GM20431 (cell line): ENCODE measurements around the gene RDH8.

Experiments
- in situ Hi-C: fragments of 300-500 bp; cut with MseI, MboI; formaldehyde crosslinking; loops from one replicate; pipeline ENCODE4 v1.15.0; 2020; ENCODE audit warnings: low sequenced_read_pairs; ENCODE audit not compliant: unreplicated experiment

Gene RDH8

GRCh38 chr19:10027158-10027997, 14.1 kb downstream of the RDH8 start:
- in situ Hi-C loops: no loop called here

DNA sequence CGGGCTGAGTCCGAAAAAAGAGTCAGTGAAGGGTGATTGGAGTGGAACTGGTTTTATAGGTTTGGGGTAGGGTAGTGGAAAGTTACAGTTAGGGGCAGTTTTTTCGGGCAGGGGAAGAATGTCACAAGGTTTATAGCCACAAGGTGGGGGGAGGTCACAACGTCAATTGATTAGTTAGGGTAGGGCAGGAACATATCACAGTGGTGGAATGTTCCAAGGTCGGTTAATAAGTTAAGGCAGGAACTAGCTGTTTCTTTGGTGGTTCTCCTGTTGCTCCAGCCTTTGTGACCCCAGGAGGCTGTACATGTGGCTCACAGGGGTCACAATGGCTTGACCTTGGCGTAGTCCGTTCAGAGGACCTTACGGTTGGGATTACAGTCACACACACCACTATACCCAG, 20.3 kb downstream of the RDH8 start:
- in situ Hi-C loops: no loop called here

DNA sequence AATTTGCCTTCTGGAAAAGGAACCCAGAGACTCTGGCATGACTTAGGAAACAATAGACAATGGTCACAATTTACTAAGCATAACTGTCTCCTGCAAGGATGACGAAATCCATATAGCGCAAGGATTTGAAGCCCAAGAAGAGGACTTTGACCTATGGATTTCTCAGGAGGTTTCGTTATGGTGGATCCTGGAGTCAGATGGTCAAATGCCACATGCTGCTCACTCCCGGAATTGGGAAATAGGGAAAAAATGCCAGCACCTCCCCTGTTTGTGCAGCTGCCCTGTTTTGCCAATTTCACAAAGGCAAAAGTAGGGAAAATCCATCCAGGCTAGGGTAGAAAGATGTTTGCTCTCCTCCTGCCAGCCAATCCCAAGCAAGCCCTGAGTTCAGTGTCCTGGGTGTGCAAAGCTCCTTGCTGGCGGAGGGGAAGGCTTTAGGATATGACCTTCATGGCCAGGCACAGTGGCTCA, 23.4 kb downstream of the RDH8 start:
- in situ Hi-C loops: no loop called here

DNA sequence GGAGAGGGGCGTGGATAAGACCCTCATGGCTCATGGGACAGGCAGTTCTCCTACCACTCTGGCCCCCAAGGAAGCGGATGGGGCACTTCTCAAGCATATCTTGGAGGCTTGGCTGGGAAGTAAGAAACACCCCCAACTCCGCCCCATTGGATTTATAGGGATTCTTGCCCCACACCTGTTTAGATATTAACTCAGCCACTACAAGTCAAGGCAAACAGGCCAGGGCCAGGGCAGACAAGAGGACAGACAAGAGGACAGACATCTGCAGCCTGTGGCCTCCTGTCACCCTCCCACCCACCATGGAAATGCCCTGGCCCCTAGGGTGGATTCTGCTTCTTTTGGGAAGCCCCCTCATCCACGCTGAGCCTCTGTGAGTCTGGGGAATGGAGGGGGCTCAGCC, 24.1 kb downstream of the RDH8 start:
- in situ Hi-C loops: no loop called here

DNA sequence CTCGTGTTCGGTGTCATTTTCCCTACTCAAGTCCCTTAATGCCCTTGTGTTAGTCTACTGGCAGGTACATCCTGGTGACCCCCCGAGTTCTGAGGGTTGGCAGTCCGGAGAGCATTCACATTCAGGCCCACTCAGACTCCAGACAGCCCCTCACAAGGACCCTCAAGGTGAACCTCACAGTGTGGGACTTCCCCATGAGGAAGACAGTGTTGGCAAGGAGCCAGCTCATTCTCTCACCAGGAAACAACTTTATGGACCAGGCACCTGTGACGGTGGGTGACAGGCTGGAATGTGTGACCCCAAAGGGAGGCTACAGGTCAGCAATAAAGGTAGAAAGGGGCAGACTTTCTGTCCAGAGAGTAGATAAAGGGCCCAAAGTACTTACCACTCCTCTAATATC, 24.5 kb downstream of the RDH8 start:
- in situ Hi-C loops: no loop called here

GRCh38 chr19:10043286-10043927, 30.1 kb downstream of the RDH8 start:
- in situ Hi-C loops: no loop called here

DNA sequence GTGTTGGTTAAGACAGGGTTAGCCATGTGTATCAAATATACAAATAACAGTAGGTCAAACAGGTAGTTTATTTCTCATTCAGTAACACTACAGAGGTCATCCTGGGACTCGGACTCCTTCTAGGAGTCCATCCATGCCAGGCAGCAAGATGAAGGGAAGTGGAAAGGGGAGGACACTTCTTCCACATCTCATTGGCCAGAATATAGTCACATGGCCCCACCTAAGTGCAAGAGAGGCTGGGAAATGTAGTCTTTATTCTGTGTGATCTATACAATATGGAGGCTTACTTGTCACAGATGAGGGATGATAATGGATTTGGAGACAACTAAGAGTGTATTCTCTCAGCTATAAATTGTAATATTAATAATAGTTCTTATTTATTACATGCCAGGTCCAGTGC, 31.1 kb downstream of the RDH8 start:
- in situ Hi-C loops: no loop called here

GRCh38 chr19:10045371-10045770, 32.1 kb downstream of the RDH8 start:
- in situ Hi-C loops: no loop called here

- in situ Hi-C loops: no loop called here
Measured at GRCh38 chr19:10049626-10050025, 36.3 kb downstream of the RDH8 start.

DNA sequence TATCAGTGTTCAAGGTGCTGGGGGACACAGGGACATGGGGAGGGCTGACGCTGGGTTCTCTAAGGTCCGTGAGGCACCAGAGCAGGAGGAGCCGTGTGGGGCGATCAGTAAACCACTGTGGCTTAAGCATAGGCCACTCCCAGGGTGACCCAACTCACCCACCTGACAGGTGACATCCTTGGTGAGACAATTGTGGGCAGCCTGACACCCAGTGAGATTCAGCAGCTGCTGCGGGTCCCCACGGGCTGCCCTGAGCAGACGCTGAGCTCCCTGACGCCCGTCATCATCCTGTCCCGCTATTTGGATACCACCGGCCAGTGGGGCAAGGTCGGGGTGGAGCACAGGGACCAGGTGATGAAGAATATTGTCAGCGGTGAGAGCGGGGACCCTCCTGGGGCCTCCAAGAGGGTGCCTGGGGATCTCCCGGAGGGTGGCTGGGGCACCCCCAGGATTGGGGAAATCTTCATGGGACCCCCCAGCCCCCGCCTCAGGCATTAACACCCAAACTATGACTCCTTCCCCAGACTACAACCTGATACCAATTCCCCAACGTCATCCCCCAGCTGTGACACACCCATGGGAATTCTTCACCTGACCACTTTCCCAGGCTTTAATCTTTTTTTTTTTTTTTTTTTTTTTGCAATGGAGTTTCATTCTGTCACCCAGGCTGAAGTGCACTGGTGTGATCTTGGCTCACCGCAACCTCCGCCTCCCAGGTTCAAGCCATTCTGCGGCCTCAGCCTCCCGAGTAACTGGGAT, 39.5 kb downstream of the RDH8 start:
- in situ Hi-C loops: no loop called here

- in situ Hi-C loops: no loop called here
Measured at GRCh38 chr19:10061717-10062310, 48.5 kb downstream of the RDH8 start.

DNA sequence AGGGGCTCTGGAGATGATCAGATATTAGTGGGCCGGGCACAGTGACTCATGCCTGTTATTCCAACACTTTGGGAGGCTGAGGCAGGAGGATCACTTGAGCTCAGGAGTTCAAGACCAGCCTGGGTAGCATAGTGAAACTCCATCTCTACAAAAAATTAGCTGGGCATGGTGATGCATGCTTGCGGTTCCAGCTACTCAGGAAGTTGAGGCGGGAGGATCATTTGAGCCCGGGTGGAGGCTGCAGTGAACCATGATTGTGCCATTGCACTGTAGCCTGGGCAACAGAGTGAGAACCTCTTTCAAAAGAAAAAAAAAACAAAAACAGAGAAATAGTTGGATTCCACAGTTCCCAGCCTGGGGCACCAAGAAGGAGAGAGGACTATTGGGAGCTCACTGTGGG, 54.9 kb downstream of the RDH8 start:
- in situ Hi-C loops: no loop called here

- in situ Hi-C loops: no loop called here
Measured at GRCh38 chr19:10069046-10069445, 55.8 kb downstream of the RDH8 start.

DNA sequence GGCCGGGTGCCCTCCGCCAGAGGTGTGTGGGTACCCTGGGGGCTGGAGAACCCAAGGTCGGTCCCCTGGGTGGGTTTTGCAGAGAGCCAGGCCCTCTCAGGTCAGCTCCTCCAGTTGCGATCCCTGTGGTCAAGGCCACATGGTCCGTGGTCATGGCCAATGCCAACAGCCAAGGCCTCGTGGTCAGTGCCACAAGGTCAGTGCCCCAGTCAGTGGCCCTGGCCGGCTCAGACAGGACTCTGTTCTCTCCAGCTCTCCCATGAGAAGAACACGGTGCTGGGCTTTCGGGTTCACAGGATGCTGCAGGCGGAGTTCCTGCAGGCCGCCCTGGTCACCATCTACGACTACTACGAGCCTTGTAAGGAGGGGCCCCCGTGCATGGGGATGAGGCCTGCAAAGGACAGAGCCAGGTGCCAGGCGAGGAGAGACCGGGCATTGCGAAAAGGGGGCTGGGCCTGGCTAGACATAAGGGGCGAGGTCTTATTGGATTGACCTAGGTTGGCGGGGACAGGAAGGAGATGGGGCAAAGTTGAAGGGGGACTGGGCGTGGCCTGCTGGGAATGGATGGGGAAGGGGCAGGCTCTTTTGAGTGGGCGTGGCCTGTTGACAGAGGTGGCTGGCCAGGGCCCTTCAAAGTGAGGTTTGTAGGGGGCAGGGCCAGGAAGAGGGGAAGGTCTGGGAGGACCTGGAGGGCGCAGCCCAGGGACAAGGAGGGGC, 57.6 kb downstream of the RDH8 start:
- in situ Hi-C loops: no loop called here
